GM18861 (cell line): ENCODE results near the gene ZBTB7C.

ENCODE experiments used
- ATAC-seq: cut with Tn5 transposase; IDR thresholded peaks from one replicate; pipeline ENCODE4 v1.9.1; 2021; ENCODE audit not compliant: unreplicated experiment

Gene ZBTB7C

DNA sequence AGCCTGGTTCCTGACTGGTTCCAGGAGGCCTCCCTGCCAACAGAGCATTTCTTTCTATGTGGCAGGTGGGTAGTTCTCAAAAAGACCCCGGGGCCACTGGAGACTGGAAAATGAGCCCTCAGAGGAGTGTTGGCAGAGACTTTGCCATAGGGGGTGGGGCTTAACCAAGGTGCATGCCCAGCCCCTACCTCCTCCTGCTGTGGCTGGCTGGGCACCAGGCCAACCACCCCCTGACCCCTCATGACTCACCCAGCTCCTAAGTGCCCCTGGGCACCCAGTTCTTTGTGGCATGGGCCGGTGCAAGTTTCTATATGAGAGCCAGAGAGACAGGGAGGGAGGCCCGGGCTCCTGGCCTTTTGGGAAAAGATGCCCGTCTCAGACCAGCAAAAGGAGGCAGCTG, 380.5 kb downstream of the ZBTB7C start:
- ATAC-seq, result no peak

DNA sequence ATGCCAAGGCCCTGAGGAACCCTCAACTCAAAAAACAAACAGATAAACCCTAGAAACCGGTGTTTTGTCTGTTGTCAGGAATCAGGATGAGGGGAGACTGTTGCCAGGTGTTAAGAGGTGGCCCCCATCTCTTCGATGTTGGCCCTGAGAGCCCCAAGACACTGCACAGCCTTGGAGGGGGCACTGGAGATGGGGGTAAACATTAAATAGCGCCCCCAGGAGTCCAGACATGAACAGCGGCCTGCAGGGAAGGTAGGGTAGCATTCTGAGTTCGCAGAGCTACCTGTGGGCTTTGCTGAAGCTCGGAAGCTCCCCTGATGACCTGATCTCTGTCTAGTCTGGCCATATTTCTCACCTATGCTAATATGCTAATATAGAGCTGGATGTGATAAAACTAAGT, 381.1 kb downstream of the ZBTB7C start:
- ATAC-seq, result no peak

DNA sequence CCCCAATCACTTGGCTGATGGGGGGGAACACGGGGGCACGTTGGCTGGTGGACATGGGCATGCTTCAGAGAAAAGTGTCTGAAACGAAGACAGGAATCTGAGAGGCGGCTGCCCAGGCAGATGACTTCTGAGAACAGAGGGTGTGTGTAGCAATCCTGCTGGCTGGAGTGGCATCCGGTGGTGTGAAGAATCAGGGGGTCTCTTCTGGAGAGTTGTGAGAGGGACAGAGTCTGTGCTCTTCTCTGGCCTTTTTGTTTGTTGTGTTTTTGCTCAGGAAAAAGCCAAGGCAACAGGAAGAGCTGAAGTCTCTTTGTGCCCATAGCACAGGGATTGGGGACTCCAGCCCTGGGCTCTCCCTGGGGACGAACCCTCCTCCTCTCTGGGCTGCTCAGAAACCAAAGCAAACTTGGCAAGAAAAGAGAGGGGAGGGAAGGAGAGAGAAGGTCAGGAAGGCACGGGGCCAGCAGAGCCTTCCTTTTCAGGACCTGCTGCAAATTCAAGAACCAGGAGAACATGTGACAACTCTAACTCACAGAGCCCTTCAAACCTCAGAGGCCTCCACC, 381.7 kb downstream of the ZBTB7C start:
- ATAC-seq, result no peak

DNA sequence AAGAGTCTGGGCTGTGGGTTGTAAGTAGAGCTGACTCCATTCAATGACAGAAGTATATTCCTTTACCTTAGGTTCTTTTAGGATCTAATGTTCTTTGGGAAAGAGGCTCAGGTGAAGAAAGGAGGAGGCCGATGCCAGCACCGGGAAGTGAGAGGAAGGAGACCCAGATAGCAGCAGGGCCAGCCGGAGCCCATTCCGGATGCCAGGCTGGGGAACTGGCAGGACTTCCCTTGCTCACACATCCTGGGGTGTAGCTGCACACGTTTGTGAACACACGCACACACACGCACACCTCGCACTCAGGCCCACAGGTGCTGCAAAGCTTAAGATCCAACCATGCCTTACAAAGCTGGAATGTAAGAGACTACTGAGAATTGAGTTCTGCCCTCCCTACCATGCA, 383.0 kb downstream of the ZBTB7C start:
- no peak for ATAC-seq

DNA sequence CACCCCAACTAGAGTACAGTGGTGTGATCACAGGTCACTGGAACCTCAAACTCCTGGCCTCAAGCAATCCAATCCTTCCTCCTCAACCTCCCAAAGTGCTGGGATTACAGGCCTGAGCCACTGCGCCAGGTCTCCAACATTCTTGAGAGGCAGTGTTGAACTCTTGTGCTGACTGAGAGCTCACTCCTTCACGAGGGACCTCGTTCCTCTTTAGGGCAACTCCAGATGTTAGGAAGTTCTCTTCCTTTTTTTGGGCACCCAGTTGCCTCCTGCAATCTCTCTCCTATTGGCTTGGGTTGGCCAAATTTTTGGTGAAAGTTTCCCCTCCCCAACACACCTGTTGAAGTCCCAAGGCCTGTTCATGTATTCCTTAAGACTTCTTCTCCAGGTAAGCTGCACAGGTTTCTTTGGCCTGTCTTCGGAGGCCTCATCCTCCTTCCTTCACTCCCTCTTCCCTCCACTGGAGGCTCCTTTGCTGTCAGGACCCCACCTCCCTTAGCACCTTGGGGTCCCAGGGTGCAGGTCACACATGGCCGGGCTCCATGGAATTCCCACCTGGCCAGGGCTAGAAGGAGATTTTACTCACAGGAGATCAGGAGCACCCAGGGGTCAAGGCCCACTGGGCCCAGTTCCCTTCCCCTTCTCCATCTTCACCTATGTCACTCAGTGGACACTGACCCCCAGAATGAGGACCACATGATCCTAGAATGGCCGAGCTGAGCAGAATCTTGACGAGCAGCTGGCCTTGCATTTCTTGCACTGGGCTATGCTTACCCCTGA, 384.1 kb downstream of the ZBTB7C start:
- ATAC-seq, result no peak

DNA sequence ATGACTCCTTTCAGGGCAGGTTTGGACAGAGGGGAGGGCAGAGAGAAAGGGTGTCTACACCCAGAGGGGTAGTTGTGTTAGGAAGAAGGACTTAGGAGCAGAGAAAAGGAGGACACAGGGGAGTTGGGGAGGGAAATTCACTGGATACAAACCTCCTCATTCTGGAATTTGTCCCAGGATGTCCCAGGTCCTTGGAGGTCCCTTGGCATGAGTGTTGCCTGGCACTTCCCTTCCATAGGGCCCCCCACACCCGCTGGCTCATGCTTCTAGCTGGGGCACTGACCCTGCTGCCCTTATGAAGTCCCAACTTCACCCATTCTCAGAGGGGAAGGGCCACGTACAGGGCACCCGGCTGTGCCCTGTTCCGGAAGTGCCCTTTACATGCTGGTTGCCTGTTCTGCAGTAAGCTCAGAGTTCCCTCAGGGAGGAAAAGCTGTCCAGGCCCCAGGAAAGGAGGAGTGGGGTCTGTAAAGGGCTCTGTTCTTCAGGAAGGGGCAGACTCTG, 385.1 kb downstream of the ZBTB7C start:
- no peak for ATAC-seq

DNA sequence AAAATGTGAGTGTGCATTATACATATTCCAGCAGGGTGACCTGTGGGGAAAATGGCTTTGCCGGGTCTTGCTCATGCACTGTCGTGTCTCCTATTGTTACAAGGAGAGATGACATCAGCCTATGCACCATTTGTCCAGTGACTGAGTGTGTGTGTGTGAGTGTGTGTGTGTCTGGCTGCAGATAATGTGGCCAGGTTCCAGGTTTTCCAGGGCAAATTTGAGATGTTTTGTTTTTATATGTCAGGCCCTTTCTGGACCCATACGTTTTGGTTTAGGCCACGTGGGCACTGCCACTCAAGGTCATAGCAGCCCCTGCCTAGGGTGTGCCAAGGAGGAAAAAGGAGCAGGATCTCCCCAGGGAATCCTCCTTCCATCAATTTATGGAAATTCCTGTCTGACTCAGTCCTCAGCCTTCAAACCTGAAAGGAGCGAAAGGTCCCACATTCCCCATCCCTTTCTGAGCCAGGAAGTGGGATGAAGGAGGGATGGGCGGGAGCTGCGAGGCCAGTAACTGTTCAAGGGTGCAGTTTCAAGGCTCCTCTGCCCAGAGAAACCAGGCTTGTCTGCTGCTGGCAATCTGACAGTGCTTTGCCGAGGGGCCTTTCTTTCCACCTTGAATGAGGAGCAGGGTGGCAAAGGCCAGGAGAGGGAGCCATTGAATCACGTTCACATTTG, 385.7 kb downstream of the ZBTB7C start:
- no peak for ATAC-seq

DNA sequence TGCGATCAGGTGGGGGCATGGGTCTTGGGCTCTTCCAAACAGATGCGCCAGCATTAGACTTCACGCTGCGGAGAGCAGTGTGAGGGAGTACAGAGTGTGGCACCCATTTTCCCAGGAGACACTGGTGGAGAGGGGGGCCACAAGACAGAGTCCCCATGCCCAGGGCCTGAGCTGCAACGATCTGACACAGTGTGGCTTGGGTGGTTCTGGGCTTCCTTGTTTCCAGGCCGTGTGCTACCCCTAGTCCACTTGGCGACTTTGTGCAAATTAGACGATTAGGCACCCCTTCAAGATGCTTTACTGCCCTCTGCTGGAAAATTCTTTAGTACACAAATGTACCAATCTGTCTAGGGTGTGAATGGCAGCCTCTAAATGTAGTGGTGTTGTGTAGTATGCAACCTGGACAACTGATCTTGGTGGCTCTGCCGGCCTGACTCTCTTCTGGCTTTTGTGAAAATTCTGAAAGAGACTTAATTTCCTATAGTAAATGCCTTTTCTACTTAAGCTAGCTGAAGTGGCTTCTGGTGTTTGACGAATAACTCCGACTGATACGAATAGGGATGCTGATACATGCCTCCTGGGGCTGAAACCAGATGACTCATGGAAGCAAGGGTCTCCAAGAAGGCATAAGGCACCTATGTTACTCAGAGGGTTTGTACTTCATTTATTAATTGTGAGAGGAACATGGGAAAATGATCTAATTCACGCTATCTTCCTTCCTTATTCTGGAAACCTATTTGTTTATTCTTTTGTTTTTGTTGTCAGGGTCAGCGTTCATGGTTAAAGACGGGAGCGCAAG, 386.5 kb downstream of the ZBTB7C start:
- no peak for ATAC-seq

DNA sequence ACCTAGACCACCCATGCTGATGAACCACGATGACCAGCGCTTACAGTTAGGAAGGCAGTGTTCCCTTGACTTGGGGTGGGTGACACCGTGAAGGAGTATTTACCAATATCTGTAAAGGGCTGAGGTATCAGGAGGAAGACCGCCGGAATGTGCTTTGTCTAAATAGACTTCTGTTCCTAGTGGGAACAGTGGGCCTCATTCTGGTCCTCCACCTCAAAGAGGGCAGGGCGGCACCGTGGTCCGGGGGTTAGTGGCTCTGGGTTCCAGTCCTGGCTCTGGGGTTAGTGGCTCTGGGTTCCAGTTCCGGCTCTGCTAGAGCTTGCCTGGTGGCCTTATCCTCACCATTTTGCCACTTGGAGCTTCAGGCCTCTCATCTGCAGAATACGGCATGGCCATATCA, 387.2 kb downstream of the ZBTB7C start:
- ATAC-seq, result no peak

DNA sequence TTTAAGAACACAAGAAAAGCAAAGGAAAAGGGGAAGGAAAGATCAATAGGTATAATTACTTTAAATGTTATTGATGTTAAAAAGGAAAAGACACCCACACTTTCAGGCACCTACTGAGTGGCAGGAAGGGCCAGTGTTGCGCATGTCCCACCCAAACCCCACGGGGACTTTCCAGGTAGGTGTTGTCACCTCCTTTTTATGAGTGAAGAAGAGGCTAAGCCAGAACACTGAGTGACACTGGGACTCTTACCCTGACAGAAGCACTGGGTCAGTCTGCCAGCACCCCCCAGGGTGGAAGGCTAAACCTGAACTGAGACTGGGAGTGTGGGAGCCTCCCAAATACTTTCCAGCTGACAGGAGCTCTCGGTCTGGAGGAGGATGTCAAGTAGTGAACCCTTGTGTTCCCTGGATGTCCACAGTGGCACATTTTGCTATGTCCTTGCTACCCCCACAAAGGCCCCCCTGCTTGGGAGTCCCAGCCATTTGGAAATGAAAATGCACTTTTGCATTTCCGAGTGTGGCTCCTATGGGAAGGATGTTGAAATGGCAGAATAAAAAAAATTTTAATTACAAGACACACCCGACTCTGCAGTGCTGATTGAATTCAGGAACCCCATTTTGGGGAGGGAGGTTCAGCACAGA, 387.8 kb downstream of the ZBTB7C start:
- ATAC-seq, result no peak

DNA sequence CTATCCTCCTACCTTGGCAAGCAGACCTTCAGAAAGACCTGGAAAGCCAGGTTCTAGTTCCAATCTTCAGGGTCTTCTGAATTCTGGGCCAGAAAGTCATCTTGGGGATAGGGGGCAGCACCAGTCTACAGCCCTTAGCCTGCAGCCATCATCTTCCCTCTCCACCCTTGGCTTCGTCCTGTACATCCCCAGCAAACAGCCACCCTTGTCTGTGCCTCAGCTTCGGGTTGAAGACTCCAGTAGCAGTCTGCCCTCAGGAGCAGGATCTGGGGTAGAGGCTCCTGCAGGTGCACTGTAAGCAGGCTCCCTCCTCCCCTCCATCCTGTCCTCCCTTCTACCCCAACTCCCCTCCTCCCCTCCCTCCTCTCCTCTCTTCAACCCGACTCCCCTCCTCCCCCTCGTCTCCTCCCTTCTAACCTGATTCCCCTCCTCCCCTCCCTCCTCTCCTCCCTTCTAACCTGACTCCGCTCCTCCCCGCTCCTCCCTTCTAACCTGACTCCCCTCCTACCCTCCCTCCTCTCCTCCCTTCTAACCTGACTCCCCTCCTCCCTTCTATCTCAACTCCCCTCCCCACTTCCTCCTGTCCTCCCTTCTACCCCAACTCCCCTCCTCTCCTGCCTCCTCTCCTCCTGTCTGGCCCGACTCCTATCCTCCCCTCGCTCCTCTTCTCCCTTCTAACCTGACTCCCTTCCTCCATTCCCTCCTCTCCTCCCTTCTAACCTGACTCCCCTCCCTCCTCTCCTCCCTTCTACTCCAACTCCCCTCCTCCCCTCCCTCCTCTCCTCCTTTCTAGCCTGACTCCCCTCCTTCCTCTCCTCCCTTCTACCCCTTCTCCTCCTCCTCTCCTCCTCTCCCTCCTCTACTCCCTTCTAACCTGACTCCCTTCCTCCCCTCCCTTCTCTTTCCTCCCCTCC, 388.6 kb downstream of the ZBTB7C start:
- no peak for ATAC-seq

DNA sequence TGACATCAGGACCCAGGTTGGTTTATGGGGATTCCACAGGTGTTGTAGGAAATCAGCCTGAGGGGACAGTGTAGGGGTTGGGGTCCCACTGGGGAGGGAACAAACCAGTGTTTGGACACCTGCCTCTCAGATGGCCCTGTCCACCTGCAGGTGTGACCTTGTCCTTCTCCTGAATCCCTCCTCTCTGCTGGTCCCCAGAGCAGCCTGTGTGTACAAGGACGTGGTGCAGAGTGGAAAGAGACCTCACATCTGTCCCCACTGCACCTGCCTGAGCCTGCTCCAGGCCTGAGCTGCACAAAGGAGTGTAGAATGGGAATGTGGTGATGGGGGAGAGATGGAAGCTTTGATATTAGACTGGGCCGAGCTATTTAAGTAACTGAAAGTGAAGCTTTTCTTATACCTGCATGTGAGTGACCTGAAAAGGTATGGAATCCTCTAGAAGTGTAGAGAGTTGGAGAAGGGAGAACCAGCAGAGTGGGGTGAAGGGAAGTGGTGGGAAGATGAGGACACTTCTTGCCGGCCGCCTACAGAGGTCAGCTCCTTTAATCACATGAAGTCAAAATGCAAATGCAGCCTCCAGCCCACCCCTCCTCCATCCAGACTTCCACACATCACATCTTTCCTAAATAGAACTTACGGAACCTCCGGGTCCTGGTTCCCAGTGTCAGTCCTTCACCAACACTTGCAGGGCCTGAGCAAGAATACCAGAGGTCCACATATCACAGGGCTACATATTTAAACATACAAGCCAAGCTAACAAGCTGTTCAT, 389.4 kb downstream of the ZBTB7C start:
- no peak for ATAC-seq

DNA sequence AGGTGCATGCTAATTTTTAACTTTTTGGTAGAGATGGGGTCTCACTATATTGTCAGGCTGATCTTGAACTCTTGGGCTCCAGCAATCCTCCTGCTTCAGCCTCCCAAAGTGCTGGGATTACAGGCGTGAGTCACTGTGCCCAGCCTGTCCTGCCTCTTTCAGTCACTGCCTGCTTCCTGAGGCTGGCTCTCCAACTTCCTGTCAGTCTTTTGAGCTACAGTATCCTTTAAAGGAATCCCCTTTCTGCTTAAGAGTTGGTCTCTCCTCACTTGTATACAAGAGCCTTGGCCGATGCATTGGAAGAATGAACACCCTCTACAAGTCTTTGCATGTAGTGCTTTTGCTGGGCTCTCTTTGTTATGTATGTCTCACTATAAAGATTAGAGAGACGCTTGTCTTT, 390.3 kb downstream of the ZBTB7C start:
- ATAC-seq, result no peak

DNA sequence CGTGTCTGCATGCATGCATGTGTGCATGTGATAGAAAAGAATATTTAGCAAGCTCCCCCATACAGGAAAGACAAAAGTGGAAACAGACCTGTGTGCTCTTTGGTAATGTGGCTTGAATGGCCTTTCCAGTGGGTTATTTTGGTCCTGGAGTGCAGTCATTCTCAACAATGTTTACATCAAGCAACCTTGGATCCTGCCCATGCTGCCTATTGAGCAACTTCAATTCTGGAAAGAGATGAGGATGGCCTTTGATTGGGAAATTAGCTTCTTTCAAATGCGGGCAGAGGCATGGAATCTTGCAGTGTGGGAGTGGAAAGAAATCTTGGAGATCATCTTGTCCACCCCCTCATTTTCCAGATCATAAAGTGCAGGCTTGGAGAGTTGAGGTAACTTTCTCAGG, 391.5 kb downstream of the ZBTB7C start:
- no peak for ATAC-seq

DNA sequence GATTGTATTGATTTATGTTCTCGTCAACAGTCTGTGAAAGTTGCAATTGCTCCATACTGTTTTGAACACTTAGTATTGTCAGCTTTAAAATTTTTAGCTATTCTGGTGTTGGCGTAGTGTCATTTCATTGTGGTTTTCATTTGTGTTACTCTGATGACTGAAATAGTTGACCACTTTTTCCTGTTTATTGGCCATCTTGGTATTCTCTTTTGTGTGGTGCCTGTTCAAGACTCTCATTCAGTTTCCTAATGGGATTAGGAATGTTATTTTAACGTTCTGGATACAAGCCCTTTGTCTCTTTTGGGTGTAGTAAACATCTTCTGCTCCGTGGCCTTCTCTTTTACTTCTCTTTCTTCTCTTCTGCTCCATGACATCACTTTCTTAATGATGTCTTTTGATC, 396.0 kb downstream of the ZBTB7C start:
- ATAC-seq, result no peak

DNA sequence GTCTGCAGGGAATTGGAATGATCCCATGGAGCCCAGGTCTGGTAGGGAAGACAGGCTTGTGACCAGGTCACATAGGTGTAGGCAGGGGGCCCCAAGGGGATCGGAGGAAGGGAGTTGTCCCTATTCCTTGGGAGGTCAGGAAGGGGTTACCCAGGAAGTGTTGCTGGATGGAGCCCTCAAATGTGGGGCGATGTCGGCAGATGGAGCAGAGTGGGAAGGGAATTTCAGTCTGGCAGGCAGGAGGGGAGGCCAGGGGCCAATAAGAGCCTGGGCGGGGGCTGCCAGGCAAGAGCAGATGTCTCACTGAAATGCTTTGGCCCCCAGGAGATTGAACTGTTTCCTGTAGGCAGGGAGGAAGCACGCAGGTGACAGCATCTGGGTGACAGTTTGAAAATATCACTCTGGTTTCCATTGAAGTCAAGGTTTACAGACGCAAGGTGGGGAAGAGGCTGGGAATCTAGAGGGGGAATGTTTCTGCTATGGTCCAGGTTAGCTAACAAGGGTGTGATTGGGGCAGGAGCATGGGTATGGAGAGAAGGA, 397.2 kb downstream of the ZBTB7C start:
- no peak for ATAC-seq

DNA sequence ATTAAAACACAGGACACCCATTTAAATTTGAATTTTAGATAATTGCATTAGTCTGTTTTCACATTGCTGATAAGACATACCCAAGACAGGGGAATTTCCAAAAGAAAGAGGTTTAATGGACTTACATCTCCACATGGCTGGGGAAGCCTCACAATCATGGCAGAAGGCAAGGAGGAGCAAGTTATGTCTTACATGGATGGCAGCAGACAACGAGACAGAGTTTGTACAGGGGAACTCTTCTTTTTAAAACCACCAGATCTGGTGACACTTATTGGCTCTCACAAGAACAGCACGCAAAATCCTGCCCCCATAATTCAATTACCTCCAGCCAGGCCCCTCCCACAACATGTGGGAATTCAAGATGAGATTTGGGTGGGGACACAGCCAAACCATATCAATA, 398.9 kb downstream of the ZBTB7C start:
- ATAC-seq, result no peak

DNA sequence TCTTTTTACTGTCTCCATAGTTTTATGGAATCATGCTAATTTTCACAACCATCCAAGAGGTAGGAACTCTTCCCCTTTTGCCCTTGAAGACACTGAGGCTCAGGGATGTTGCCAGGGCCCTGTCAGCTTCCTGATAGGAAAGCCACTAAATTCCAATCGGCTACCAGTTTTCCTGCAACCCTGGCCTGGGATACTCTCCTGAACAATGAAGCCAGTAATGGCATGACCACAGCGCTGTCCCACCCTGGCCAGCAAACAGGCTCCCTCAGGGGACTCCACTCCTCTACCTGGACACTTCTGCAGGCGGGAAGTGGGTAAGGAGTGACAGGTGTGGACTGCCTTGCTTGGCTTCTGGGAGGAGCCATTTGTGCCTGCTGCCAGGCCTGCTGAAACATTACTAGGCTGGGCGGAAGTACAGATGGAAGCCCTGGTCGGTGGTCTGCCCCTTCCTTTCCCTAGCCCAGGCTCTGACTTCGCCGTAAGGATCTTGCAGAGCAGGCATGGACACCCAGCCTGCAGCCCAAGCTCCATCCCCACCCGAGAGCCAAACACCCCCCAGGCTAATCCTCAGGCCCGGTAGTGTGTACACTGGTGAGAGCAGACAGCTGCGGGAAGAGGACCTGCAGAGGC, 400.0 kb downstream of the ZBTB7C start:
- no peak for ATAC-seq
